Heart left ventricle (tissue), 16 donors: Measurements from ENCODE around the gene C1orf232. TPM values are rescaled to one million over a fixed set of nuclear protein-coding genes. Genes with fewer than 3 reads are reported as not detected.

Experiments
- ATAC-seq, 4 donors: fragments of 200-7000 bp; cut with Tn5 transposase; one replicate each; pipeline ENCODE4 v1.9.1; 2020 to 2022; ENCODE audit warnings: moderate library complexity in 4 of 4, mild to moderate bottlenecking in 3 of 4, moderate number of reproducible peaks in 1 of 4
- DNase-seq, 5 donors: peaks; one replicate each; pipeline ENCODE4 v3.0.0-alpha.2; 2020
- H3K27ac ChIP-seq, 12 donors: fragments of 200-600 bp; sonication (generic) in 4 of 12; one replicate each; pipeline versions ENCODE4 v1.5.0 to v1.8.0; 2016 to 2022; ENCODE audit warnings: mild to moderate bottlenecking in 2 of 12
- H3K27me3 ChIP-seq, 9 donors: fragments of 200-600 bp; sonication (generic) in 2 of 9; one replicate each; pipeline versions ENCODE4 v1.5.1 to v1.8.0; 2016 to 2022; ENCODE audit warnings: mild to moderate bottlenecking in 3 of 9
- H3K36me3 ChIP-seq, 9 donors: fragments of 200-600 bp; sonication (generic) in 2 of 9; one replicate each; pipeline versions ENCODE4 v1.5.0 to v1.8.0; 2018 to 2022; ENCODE audit warnings: mild to moderate bottlenecking in 2 of 9
- H3K4me1 ChIP-seq, 12 donors: fragments of 200-600 bp; sonication (generic) in 4 of 12; one replicate each; pipeline versions ENCODE4 v1.5.0 to v1.8.0; 2016 to 2022; ENCODE audit warnings: mild to moderate bottlenecking in 3 of 12
- H3K4me3 ChIP-seq, 12 donors: fragments of 200-600 bp; sonication (generic) in 4 of 12; one replicate each; pipeline versions ENCODE4 v1.5.0 to v1.8.0; 2017 to 2022; ENCODE audit warnings: mild to moderate bottlenecking in 9 of 12, moderate library complexity in 4 of 12
- H3K9me3 ChIP-seq, 12 donors: fragments of 200-600 bp; sonication (generic) in 4 of 12; one replicate each; pipeline versions ENCODE4 v1.5.0 to v1.8.0; 2016 to 2022; ENCODE audit warnings: mild to moderate bottlenecking in 1 of 12
- POLR2A ChIP-seq, 2 donors: fragments of 450-650 bp; IDR thresholded peaks; one replicate each; pipeline ENCODE4 v1.6.1; 2017; ENCODE audit warnings: antibody characterized with exemption in 2 of 2, mild to moderate bottlenecking in 2 of 2, moderate library complexity in 2 of 2
- WGBS, 4 donors: extraction: QIAGEN DNeasy Blood & Tissue Kit in 2 of 4; methylation state at CpG; one replicate each; pipeline versions ENCODE4 v1.1.5 to v1.1.7; 2013 to 2018; 5-methylcytosine and 5-hydroxymethylcytosine counted together
- intact Hi-C, 10 donors: fragments of 100-400 bp; cut with DNase I; formaldehyde crosslinking; loops; one replicate each; pipeline versions ENCODE4 v1.11.1 to v1.14.2; 2022
- polyA plus RNA-seq, 2 donors: library from polyadenylated mRNA; stranded (reverse); fragments of 200-250 nt; gene quantifications; one replicate each; pipeline ENCODE4 v1.2.3, GENCODE V29; 2013
- total RNA-seq, 9 donors: library from RNA; depleted of rRNA in 2 of 9; stranded (reverse); fragments of >200 nt in 2 of 9; fragmentation: NEBNext Ultra II Directional in 3 of 9; extraction: Animal tissue kit (Norgen Biotek cat#: 25700) in 3 of 9; gene quantifications; one replicate each; pipeline versions ENCODE4 v1.1.0 to v1.2.4, GENCODE V29; 2016 to 2023
- TF ChIP-seq, protein P1 (sequence below), 12 donors: fragments of 200-600 bp; sonication (generic) in 4 of 12; IDR thresholded peaks; one replicate each; pipeline versions ENCODE4 v1.5.0 to v1.8.0; 2018 to 2022; ENCODE audit warnings: antibody characterized with exemption in 12 of 12, mild to moderate bottlenecking in 5 of 12
- donor health status: ischemic (EF 13 %, LVEDD 7.1; RV severe dilation, severe dysfunction).
- donor health status: healthy with polysubstance abuse.
- donor health status: DM: no; HTN: yes; CAD: no.
- donor health status: DM: no; HTN: no; CAD: no.
- donor health status: ischemic (EF 25% LVEDD 6.9; RV normal size, moderate dysfunction).
- donor health status: ischemic (EF 25% LVEDD 5.7; RV mildly dilated, moderate dysfunction).
- donor health status: healthy.
- donor health status: DM: yes; HTN: yes; CAD: no.
- donor health status: ischemic (EF 35%, LVEDD 5.7; RV mildly dilated, moderate dysfunction).
- donor health status: nonischemic (EF 11% LVEDD 7.7; RV severe dilation, severe dysfunction).
- donor health status: DM: yes; HTN: yes; CAD: no.
- donor health status: PGD.
- donor health status: ischemic (EF 29% LVEDD 5.4; RV normal size, mild dysfunction).
- donor health status: nonischemic (EF 23%, LVEDD 6.1; RV moderate dilation, normal function).

The C1orf232 gene
- total and polyA plus RNA-seq, 11 donors: not detected

- peak overlapping the region; percentile 38 to 96 (median 83) for H3K27ac ChIP-seq
- ATAC-seq: peak in 2 of 4 donors; percentile 29 to 52
- peaks cover 0 to 18% (median 0%) of the 10 kb centered on the region in 9 donors for H3K27me3 ChIP-seq
- no peaks in the 10 kb centered on the region for H3K9me3 ChIP-seq
- peak in 1 of 5 donors; percentile 56 for DNase-seq
- H3K4me3 ChIP-seq: peak overlapping the region in 1 of 12 donors; percentile 9
- WGBS, 4 donors: 38 to 44% (median 40%) methylated on average over 9 of the region's 9 CpGs
- H3K4me1 ChIP-seq: peaks cover 6 to 60% (median 35%) of the 10 kb centered on the region in 12 donors
- TF ChIP-seq POLR2A (IDR thresholded peaks at IDR 0.05): no peak
- TF ChIP-seq, protein P1, sequence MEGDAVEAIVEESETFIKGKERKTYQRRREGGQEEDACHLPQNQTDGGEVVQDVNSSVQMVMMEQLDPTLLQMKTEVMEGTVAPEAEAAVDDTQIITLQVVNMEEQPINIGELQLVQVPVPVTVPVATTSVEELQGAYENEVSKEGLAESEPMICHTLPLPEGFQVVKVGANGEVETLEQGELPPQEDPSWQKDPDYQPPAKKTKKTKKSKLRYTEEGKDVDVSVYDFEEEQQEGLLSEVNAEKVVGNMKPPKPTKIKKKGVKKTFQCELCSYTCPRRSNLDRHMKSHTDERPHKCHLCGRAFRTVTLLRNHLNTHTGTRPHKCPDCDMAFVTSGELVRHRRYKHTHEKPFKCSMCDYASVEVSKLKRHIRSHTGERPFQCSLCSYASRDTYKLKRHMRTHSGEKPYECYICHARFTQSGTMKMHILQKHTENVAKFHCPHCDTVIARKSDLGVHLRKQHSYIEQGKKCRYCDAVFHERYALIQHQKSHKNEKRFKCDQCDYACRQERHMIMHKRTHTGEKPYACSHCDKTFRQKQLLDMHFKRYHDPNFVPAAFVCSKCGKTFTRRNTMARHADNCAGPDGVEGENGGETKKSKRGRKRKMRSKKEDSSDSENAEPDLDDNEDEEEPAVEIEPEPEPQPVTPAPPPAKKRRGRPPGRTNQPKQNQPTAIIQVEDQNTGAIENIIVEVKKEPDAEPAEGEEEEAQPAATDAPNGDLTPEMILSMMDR (IDR thresholded peaks at IDR 0.05): no peak
- intact Hi-C loops: loop anchor here in 3 of 10 donors (5.0 to 10.0 kb wide), 3 partner anchors 117 to 250 kb away; partner anchors contain the start of genes EXTL1 (in 1 of the 3) and STMN1 (in 1 of the 3)
- H3K36me3 ChIP-seq: no peaks in the 10 kb centered on the region
Measured at GRCh38 chr1:26154750-26155149, 14.0 kb downstream of the C1orf232 start.

DNA sequence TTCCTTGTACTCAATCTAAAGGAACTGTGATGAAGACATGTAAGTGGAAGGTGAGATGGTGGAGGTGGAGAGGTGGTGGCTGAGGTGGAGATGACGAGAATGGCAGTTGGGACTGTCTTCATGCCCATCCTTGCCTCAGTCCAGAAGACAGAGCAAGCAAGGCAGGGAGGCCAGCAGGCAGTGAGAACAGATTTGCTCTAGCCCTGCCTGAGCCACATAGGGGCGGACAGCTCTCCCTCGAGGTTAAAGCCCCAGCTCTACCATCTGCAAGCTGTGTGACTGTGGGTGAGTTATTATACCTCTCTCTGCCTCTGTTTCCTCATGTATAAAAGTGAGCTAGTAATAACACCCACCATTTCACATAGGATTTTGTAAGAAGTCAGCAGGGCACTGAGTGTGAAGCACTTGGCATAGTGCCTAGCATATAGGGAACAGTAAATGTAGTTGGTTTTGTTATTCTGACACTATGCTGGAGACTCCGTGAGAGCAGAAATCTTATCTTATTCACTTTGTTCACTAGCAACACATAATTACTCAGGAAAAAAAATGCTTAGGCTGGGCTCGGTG lies 14.7 kb downstream of the C1orf232 start:
- DNase-seq (no peak), ATAC-seq (no peak)
- Histone ChIP-seq H3K4me1 (peaks cover 6 to 53% (median 31%) of the 10 kb centered on the region in 12 donors), H3K27ac (peak overlapping the region in 6 of 12 donors; percentile 52 to 96 (median 88)), H3K9me3 (no peaks in the 10 kb centered on the region), H3K4me3 (no peak overlapping the region), H3K36me3 (no peaks in the 10 kb centered on the region), H3K27me3 (peaks cover 0 to 18% (median 0%) of the 10 kb centered on the region in 9 donors)
- intact Hi-C loops: loop anchor here in 1 of 10 donors (10.0 kb wide), 1 partner anchor 249 kb away; the partner anchor contains the start of gene STMN1
- WGBS, 4 donors: 54 to 65% (median 60%) methylated on average over 5 of the region's 5 CpGs
- TF ChIP-seq, protein P1 (IDR thresholded peaks at IDR 0.05): no peak
- no peak for TF ChIP-seq POLR2A (IDR thresholded peaks at IDR 0.05)

DNA sequence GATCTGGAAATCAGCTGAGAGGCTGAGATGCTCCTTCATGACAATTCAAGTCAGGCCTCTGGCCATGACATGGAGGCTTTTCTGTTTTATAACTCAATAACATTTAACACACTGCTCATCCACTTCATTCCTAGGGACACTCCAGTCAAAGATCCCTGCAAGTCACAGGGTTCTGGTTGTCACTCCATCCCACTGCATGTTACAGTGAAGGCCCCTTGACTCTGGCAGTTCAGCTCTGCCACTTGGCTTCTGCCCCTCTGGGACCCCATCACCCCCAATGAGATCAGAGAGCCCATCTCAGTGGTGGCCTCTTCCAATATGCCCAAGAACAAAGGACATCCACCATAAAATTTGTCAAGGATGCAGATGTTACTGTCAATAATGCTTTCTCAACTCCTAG lies 19.9 kb downstream of the C1orf232 start:
- TF ChIP-seq, protein P1 (IDR thresholded peaks at IDR 0.05): no peak
- no peak for TF ChIP-seq POLR2A (IDR thresholded peaks at IDR 0.05)
- Histone ChIP-seq H3K4me1 (peaks cover 0 to 11% (median 0%) of the 10 kb centered on the region in 12 donors), H3K9me3 (no peaks in the 10 kb centered on the region), H3K27ac (no peak overlapping the region), H3K27me3 (no peaks in the 10 kb centered on the region), H3K4me3 (no peak overlapping the region), H3K36me3 (no peaks in the 10 kb centered on the region)
- DNase-seq (no peak), ATAC-seq (no peak)
- intact Hi-C loops: loop anchor here in 5 of 10 donors (5.0 kb wide), 2 partner anchors 42 to 112 kb away; no protein-coding TSS in a partner anchor

DNA sequence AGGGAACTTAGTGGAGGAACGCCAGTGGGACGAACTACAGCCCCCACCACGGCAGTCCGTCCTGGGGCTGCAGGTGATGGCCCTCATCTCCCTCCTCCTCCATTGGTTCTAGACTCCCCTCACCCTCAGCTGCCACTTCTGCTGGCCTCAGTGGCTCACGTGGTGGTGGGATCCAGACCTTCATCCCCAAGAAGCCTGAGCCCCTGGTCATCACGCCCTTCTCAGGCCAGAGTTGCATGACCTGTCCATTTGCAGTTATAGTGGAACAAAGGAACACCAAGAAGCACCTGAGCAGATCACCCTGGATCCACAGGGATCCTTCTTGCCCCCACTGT lies 22.8 kb downstream of the C1orf232 start:
- H3K4me1 ChIP-seq: peaks cover 0 to 10% (median 0%) of the 10 kb centered on the region in 12 donors
- H3K27me3 ChIP-seq: no peaks in the 10 kb centered on the region
- no peak overlapping the region for H3K4me3 ChIP-seq
- H3K36me3 ChIP-seq: no peaks in the 10 kb centered on the region
- intact Hi-C loops: loop anchor here (1.0 to 5.0 kb wide), 7 partner anchors 39 to 111 kb away; no protein-coding TSS in a partner anchor
- H3K27ac ChIP-seq: no peak overlapping the region
- WGBS, 4 donors: 39 to 51% (median 48%) methylated on average over 6 of the region's 6 CpGs
- no peaks in the 10 kb centered on the region for H3K9me3 ChIP-seq
- TF ChIP-seq, protein P1 (IDR thresholded peaks at IDR 0.05): no peak
- no peak for TF ChIP-seq POLR2A (IDR thresholded peaks at IDR 0.05)
- DNase-seq: no peak
- ATAC-seq: no peak
